ENCODE results near the gene CCDC73. TPM values are rescaled to one million over a fixed set of nuclear protein-coding genes. Genes with fewer than 3 reads are reported as not detected.

CCDC73 gene
- total RNA-seq, 1 donor, result not detected

DNA sequence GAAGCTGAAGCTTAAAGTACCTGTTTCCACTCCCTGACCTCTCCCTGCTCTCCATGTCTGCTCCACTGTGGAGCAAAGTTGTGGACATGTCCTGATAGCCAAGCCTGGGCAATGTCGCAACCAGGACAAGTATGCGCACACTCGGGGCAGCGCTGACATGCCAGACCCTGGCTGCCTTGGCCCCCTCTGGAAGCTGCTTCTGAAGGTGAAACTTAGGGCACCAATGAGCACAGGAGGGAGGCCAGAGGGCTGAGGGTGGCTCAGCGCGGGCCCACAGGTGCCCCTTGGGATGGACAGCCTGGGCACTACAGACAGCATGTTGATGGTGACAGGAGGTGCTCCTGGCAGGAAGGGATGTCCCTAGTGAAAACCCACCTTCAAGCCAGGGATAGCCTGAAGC lies 90.2 kb downstream of the CCDC73 start:
- H3K4me3 ChIP-seq (ENCODE audit: low read depth, low read length), result no peak overlapping the region
- DNase-seq (ENCODE audit: low read depth), result no peak
- TF ChIP-seq CTCF (IDR thresholded peaks at IDR 0.05; ENCODE audit: insufficient read depth, low read length), result no peak

DNA sequence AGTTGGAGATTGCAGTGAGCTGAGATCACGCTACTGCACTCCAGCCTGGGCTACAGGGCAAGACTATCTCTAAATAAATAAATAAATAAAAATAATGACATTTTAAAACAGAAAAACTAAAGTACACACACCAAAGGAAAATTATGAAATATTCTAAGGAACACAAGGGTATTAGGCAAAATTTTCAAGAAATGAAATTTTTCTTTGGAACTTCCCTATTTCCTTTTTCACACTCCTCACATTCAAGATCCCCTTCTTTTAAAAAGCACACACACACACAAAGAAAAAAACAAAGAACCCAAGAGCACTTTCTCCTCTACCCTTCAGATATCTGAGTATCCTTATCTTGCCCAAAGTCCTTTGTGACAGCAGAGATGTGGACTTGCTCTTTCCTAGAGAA lies 92.8 kb downstream of the CCDC73 start:
- H3K4me3 ChIP-seq (ENCODE audit: low read depth, low read length), result no peak overlapping the region
- DNase-seq (ENCODE audit: low read depth), result no peak
- no peak for TF ChIP-seq CTCF (IDR thresholded peaks at IDR 0.05; ENCODE audit: insufficient read depth, low read length)

GRCh38 chr11:32698579-32698978 lies 95.9 kb downstream of the CCDC73 start:
- TF ChIP-seq CTCF (IDR thresholded peaks at IDR 0.05; ENCODE audit: insufficient read depth, low read length), result no peak
- no peak overlapping the region for H3K4me3 ChIP-seq (ENCODE audit: low read depth, low read length)
- no peak for DNase-seq (ENCODE audit: low read depth)

GRCh38 chr11:32671051-32671450 lies 123.4 kb downstream of the CCDC73 start:
- no peak for TF ChIP-seq CTCF (IDR thresholded peaks at IDR 0.05; ENCODE audit: insufficient read depth, low read length)
- H3K4me3 ChIP-seq (ENCODE audit: low read depth, low read length), result no peak overlapping the region
- DNase-seq (ENCODE audit: low read depth), result peak; percentile 60

DNA sequence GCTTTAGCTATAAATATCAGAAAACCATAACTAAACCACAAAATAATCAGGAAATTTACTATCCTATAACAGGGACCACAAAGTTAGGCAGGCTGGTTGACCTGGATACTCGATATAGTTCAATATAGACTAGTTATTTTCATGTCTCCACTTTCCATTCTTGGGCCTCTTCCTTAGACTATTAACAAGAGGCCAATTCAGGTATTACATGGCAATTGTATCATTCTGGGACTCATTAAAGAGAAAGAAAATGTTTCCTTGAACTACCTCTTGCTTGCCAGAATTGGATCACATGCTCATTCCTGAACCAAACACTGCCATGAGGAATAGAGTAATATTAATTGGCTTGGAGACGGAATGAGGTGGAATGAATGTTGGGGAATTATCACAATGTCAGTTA lies 134.8 kb downstream of the CCDC73 start:
- no peak overlapping the region for H3K4me3 ChIP-seq (ENCODE audit: low read depth, low read length)
- peak; percentile 22 for DNase-seq (ENCODE audit: low read depth)
- TF ChIP-seq CTCF (IDR thresholded peaks at IDR 0.05; ENCODE audit: insufficient read depth, low read length), result peak; percentile 18

GRCh38 chr11:32658639-32659406 lies 135.6 kb downstream of the CCDC73 start:
- no peak overlapping the region for H3K4me3 ChIP-seq (ENCODE audit: low read depth, low read length)
- TF ChIP-seq CTCF (IDR thresholded peaks at IDR 0.05; ENCODE audit: insufficient read depth, low read length), result no peak
- DNase-seq (ENCODE audit: low read depth), result peak; percentile 36

- no peak overlapping the region for H3K4me3 ChIP-seq (ENCODE audit: low read depth, low read length)
- no peak for TF ChIP-seq CTCF (IDR thresholded peaks at IDR 0.05; ENCODE audit: insufficient read depth, low read length)
- DNase-seq (ENCODE audit: low read depth), result peak; percentile 22
Measured at GRCh38 chr11:32643526-32643925, 150.9 kb downstream of the CCDC73 start.
